Keratinocyte (primary cell): Measurements from ENCODE around the gene MUC13. TPM values are rescaled to one million over a fixed set of nuclear protein-coding genes. Genes with fewer than 3 reads are reported as not detected.

Experiments used
- DNase-seq: peaks from one replicate; pipeline ENCODE4 v3.0.0-alpha.2; 2011; ENCODE audit warnings: low read depth, missing footprints, low spot score
- FAIRE-seq: peaks from 2 replicates; lab custom pipeline; 2011; peaks lifted over from hg19 to GRCh38; lab: Jason Lieb, UNC
- H2AFZ ChIP-seq: 2 replicates; pipeline ENCODE4 v1.6.0; 2012; ENCODE audit warnings: low read length, control low read depth, inconsistent platforms; ENCODE audit not compliant: control insufficient read depth
- H3K27ac ChIP-seq: 2 replicates; pipeline ENCODE4 v1.5.1; 2011; ENCODE audit warnings: low read length; ENCODE audit not compliant: control insufficient read depth, insufficient read depth
- H3K27me3 ChIP-seq: 3 replicates; pipeline ENCODE4 v1.6.0; 2011; ENCODE audit warnings: low read length; ENCODE audit not compliant: control insufficient read depth, insufficient read depth; ENCODE audit errors: extremely low read depth
- H3K36me3 ChIP-seq, 2 experiments: 2 replicates in 1 of 2; 3 replicates in 1 of 2; pipeline ENCODE4 v1.5.1; 2011; ENCODE audit warnings: low read length in 2 of 2, mild to moderate bottlenecking in 1 of 2; ENCODE audit not compliant: control insufficient read depth in 2 of 2, insufficient read depth in 2 of 2; ENCODE audit errors: extremely low read depth in 1 of 2
- H3K4me1 ChIP-seq: 3 replicates; pipeline ENCODE4 v1.5.1; 2011; ENCODE audit warnings: low read length; ENCODE audit not compliant: control insufficient read depth, insufficient read depth; ENCODE audit errors: extremely low read depth
- H3K4me2 ChIP-seq: 3 replicates; pipeline ENCODE4 v1.6.0; 2011; ENCODE audit warnings: low read depth, low read length; ENCODE audit not compliant: control insufficient read depth, insufficient read depth; ENCODE audit errors: extremely low read depth
- H3K4me3 ChIP-seq, 3 experiments: fragments of 200-600 bp in 1 of 3; sonication (generic) in 1 of 3; 2 replicates in 2 of 3; 3 replicates in 1 of 3; pipeline ENCODE4 v1.5.1; 2011 to 2016; ENCODE audit warnings: low read length in 3 of 3, mild to moderate bottlenecking in 3 of 3, control low read depth in 2 of 3, inconsistent platforms in 1 of 3, low read depth in 1 of 3, mixed read lengths in 1 of 3, mixed run types in 1 of 3, moderate library complexity in 1 of 3; ENCODE audit not compliant: control insufficient read depth in 2 of 3, insufficient read depth in 2 of 3; ENCODE audit errors: extremely low read depth in 1 of 3
- H3K79me2 ChIP-seq: 2 replicates; pipeline ENCODE4 v1.6.0; 2012; ENCODE audit warnings: low read length; ENCODE audit not compliant: control insufficient read depth, insufficient read depth
- H3K9ac ChIP-seq: 3 replicates; pipeline ENCODE4 v1.6.0; 2011; ENCODE audit warnings: low read length; ENCODE audit not compliant: control insufficient read depth, insufficient read depth; ENCODE audit errors: extremely low read depth
- H3K9me1 ChIP-seq: 3 replicates; pipeline ENCODE4 v1.6.0; 2011; ENCODE audit warnings: low read length; ENCODE audit not compliant: control insufficient read depth, insufficient read depth; ENCODE audit errors: extremely low read depth
- H3K9me3 ChIP-seq: 2 replicates; pipeline ENCODE4 v1.5.1; 2012; ENCODE audit warnings: low read depth, low read length; ENCODE audit not compliant: control insufficient read depth
- H4K20me1 ChIP-seq: 3 replicates; pipeline ENCODE4 v1.6.0; 2011; ENCODE audit warnings: low read length; ENCODE audit not compliant: control insufficient read depth, insufficient read depth; ENCODE audit errors: extremely low read depth
- CTCF ChIP-seq, 3 experiments: IDR thresholded peaks in 1 of 3; conservative IDR thresholded peaks in 1 of 3; optimal IDR thresholded peaks in 1 of 3; 2 replicates in 2 of 3; 3 replicates in 1 of 3; pipeline versions ENCODE3 to v1.5.1; 2011; ENCODE audit warnings: low read length in 3 of 3, mild to moderate bottlenecking in 3 of 3, moderate library complexity in 2 of 3, control low read depth in 1 of 3, inconsistent platforms in 1 of 3; ENCODE audit not compliant: insufficient read depth in 2 of 3; ENCODE audit errors: extremely low read depth in 1 of 3
- EZH2 ChIP-seq: IDR thresholded peaks from one replicate; pipeline ENCODE4 v1.6.1; 2012; ENCODE audit warnings: inconsistent platforms, mild to moderate bottlenecking, low read length, moderate library complexity
- dilution Hi-C: fragments of 300-500 bp; cut with MboI; formaldehyde crosslinking; loops from one replicate; pipeline ENCODE4 v1.7.0; 2020; ENCODE audit warnings: low sequenced_read_pairs; ENCODE audit not compliant: extremely low pct_ligation_motif_present
- polyA plus RNA-seq, 5 experiments: library from polyadenylated mRNA; depleted of rRNA in 3 of 5; stranded (reverse) in 3 of 5; stranded (forward) in 1 of 5; unstranded in 1 of 5; fragments of >200 nt; gene quantifications; 1 replicate in 1 of 5; 2 replicates in 3 of 5; 3 replicates in 1 of 5; pipeline versions ENCODE4 v1.2.1 to v1.2.3, GENCODE V29; 2011 to 2012; ENCODE audit warnings: missing spikeins in 2 of 5, low read depth in 1 of 5, low replicate concordance in 1 of 5

The MUC13 gene
- polyA plus RNA-seq, 1 donor (not counting 4 experiments of a cell fraction or from before 2014, with no cell fraction given) = not detected

- Histone ChIP-seq H3K9me1 (no peaks in the 10 kb centered on the region), H4K20me1 (no peaks in the 10 kb centered on the region), H3K9me3 (no peaks in the 10 kb centered on the region), H3K27me3 (no peaks in the 10 kb centered on the region), H3K4me3 (no peak overlapping the region), H3K4me2 (no peak overlapping the region), H3K9ac (no peak overlapping the region), H3K79me2 (no peaks in the 10 kb centered on the region), H3K4me1 (no peaks in the 10 kb centered on the region), H2AFZ (no peak overlapping the region), H3K27ac (no peak overlapping the region), H3K36me3 (no peaks in the 10 kb centered on the region)
- TF ChIP-seq EZH2 = no peak
- no peak for TF ChIP-seq CTCF (optimal IDR thresholded peaks at IDR 0.05 in 1 of 3, IDR thresholded peaks at IDR 0.05 in 1 of 3, conservative IDR thresholded peaks at IDR 0.05 in 1 of 3; ENCODE audit: extremely low read depth in 1 of 3, insufficient read depth in 2 of 3, low read length in 3 of 3)
- FAIRE-seq (no peak), DNase-seq (no peak)
- dilution Hi-C loops = no loop called here
These were observed 15.5 kb upstream of the MUC13 start for GRCh38 chr3:124950026-124950425.

DNA sequence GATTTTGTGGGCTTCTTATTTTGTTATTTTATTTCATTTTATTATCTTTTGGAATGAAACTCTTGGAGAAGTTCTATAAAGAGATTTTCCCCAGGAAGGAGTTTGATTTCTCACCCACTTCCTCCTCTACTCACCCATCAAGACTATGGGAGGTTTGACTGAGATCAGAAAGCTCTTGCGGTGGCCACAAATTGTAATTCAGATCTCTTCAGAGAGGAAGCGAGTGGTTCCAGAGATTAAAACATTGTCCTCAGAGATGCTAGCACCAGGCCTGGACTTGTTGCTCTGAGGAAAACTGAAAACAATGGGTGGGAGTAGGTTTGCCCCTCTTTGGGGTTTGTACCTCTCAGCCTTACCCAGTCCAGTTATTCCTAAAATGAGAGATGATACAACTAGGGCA, 8.1 kb upstream of the MUC13 start:
- no peak overlapping the region for H3K4me3 ChIP-seq
- no peaks in the 10 kb centered on the region for H3K9me1 ChIP-seq
- dilution Hi-C loops = no loop called here
- H3K9ac ChIP-seq = no peak overlapping the region
- no peak overlapping the region for H2AFZ ChIP-seq
- FAIRE-seq (no peak), DNase-seq (no peak)
- H3K36me3 ChIP-seq = no peaks in the 10 kb centered on the region
- no peaks in the 10 kb centered on the region for H3K9me3 ChIP-seq
- peaks cover 6% of the 10 kb centered on the region for H3K4me1 ChIP-seq
- H3K27me3 ChIP-seq = no peaks in the 10 kb centered on the region
- no peaks in the 10 kb centered on the region for H3K79me2 ChIP-seq
- no peak for TF ChIP-seq CTCF (optimal IDR thresholded peaks at IDR 0.05 in 1 of 3, IDR thresholded peaks at IDR 0.05 in 1 of 3, conservative IDR thresholded peaks at IDR 0.05 in 1 of 3; ENCODE audit: extremely low read depth in 1 of 3, insufficient read depth in 2 of 3, low read length in 3 of 3)
- TF ChIP-seq EZH2 = no peak
- H3K4me2 ChIP-seq = no peak overlapping the region
- H3K27ac ChIP-seq = no peak overlapping the region
- no peaks in the 10 kb centered on the region for H4K20me1 ChIP-seq
